ENCODE results near the gene KIAA1755.

The KIAA1755 gene

DNA sequence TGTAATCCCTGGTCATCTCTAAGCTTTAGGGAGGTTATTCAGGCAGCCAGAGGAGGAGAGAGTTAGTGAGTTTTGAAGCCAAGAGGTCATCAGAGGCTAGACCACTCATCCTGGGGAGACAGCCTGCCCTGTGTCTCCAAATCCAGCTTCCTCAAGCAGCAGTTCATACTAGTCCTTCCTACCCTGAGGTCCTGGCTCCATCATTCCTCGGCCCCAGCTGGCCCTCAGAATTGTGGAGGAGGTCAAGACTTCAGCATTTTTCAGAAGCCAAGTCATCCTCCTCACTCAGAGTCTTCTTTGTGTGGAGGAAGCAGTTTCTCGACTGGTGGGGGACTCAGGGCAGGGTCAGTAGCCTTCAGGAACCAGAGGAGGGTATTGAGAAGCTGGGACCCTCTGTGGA, 12.4 kb upstream of the KIAA1755 start:
- ChIA-PET CTCF (no interaction called here), POLR2A (no interaction called here)
- TF ChIP-seq, protein P1, sequence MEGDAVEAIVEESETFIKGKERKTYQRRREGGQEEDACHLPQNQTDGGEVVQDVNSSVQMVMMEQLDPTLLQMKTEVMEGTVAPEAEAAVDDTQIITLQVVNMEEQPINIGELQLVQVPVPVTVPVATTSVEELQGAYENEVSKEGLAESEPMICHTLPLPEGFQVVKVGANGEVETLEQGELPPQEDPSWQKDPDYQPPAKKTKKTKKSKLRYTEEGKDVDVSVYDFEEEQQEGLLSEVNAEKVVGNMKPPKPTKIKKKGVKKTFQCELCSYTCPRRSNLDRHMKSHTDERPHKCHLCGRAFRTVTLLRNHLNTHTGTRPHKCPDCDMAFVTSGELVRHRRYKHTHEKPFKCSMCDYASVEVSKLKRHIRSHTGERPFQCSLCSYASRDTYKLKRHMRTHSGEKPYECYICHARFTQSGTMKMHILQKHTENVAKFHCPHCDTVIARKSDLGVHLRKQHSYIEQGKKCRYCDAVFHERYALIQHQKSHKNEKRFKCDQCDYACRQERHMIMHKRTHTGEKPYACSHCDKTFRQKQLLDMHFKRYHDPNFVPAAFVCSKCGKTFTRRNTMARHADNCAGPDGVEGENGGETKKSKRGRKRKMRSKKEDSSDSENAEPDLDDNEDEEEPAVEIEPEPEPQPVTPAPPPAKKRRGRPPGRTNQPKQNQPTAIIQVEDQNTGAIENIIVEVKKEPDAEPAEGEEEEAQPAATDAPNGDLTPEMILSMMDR (IDR thresholded peaks at IDR 0.05; ENCODE audit: control extremely low read depth, extremely low read depth, low read depth, missing control alignments) = no peak
- no peak for DNase-seq (ENCODE audit: extremely low spot score)

DNA sequence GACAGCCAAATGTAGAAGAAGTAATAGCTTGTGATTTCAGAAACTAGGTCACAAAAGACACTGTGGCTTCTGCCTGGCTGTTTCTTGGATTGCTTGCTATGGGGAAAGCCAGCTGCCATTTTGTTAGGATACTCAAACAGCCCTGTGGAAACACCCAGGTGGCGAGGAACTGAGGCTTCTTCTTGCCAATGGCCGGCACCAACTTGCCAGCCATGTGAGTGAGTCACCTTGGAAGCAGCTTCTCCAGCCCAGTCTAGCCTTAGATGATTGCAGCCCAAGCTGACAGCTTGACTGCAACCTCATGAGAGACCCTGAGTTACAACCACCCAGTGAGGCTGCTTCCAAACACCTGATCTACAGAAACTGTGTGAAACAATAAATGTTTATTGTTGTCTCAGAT, 11.9 kb upstream of the KIAA1755 start:
- CTCF ChIA-PET = interaction anchor here (0.7 to 0.9 kb wide), 2 partner anchors 33 to 52 kb away, joined by 3 read pairs; no protein-coding TSS in a partner anchor
- TF ChIP-seq, protein P1 (IDR thresholded peaks at IDR 0.05; ENCODE audit: control extremely low read depth, extremely low read depth, low read depth, missing control alignments) = no peak
- POLR2A ChIA-PET = no interaction called here
- DNase-seq (ENCODE audit: extremely low spot score) = no peak

DNA sequence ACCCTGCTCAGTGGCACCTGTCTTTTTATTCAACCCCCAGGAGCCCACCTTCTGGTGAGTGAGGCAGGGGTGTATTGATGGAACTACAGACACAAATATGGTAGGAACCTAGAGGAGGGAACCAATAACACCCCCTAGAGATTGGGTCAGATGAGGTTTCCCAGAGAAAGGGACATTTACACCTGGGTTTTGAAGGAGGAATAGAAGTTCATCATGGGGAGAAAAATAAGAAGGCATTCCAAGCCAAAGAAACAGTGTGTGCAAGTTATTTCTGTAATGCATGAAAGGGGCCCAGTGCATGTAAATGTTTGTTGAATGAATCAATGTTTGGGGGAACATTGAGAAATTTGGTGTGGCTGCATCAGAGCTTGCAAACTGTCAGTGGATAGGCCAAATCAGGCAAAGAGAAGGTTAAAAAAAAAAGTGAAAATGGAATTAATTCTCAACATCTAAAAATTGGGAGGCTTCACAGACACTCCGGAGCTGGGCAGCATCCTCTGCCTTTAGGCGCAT, 11.1 kb upstream of the KIAA1755 start:
- DNase-seq (ENCODE audit: extremely low spot score) = no peak
- TF ChIP-seq, protein P1 (IDR thresholded peaks at IDR 0.05; ENCODE audit: control extremely low read depth, extremely low read depth, low read depth, missing control alignments) = no peak
- POLR2A ChIA-PET = no interaction called here
- CTCF ChIA-PET = interaction anchor here (0.9 kb wide), 1 partner anchor 34 kb away, joined by 3 read pairs; no protein-coding TSS in a partner anchor

DNA sequence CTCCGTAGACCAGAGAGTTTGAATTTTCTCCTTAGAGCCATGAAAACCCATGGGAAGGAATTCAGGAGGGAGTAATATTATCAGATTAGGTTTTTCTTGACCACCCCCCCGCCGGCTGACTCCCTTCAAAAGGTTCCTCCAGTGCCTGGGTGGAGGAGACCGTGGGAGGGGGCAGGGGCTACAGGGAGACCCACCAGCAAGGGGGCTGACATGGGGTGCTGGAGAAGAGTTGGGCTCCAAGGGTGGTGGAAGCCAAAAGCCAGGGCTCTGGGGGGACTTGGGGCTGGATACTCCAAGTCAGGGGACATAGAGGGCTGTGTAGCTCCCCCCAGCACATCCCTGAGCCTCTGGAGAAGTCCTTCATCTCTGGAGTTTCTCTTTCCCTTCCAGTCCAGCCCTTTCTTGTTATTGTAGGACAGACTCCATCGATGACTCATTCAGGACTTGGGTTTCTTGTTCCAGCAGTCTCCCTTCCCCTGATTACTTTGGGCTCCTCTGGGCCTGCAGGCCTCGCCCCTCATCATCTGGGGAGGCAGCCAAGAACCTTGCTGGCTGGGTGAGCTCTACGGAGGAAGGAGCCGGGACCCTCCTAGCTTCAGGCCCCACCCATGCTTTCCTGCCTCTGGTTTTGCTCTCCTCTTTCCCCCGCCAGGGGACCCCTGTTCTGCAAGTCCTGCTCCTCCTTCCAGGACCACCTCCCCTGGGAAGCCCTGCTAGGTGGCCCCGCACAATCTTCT, 10.5 kb upstream of the KIAA1755 start:
- ChIA-PET CTCF (no interaction called here), POLR2A (no interaction called here)
- TF ChIP-seq, protein P1 (IDR thresholded peaks at IDR 0.05; ENCODE audit: control extremely low read depth, extremely low read depth, low read depth, missing control alignments) = no peak
- DNase-seq (ENCODE audit: extremely low spot score) = no peak

DNA sequence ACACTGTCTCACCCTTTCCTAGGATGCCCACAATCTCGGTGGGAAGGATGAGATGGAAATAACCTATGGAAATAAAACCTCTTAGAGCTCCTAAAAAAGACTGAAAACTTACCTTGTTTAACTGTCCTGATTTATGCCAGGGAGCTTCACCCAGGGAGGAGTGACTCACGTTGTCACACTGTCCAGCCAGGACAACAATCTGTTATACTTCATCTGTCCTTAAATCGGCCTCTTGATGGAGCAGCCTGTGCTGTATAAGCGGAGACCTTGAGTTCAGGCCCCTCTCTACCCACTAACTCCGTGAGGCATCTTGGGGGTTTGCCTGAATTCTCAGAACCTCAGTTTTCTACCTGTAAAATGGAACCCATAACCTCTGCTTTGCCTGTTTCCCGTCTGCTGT, 9.2 kb upstream of the KIAA1755 start:
- ChIA-PET POLR2A (no interaction called here), CTCF (interaction anchor here (1.0 kb wide), 2 partner anchors 13 to 49 kb away, joined by 3 read pairs; no protein-coding TSS in a partner anchor)
- TF ChIP-seq, protein P1 (IDR thresholded peaks at IDR 0.05; ENCODE audit: control extremely low read depth, extremely low read depth, low read depth, missing control alignments) = no peak
- DNase-seq (ENCODE audit: extremely low spot score) = no peak

DNA sequence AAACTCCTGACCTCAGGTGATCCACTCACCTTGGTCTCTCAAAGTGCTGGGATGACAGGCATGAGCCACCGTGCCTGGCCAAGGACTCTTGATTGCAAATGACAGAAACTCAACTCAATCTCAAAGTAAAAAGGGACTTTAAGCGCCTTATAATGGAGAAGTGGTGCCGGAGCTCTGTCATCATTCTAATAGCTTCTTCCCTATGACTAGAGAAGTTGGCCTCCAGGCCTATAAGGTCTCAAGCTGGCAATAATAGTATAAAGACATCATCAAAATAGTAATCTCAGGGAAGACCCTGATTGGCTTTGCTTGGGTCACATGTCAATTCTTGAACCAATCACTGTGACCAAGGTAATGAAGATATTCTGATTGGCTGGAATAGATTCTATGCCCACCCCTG, 8.5 kb upstream of the KIAA1755 start:
- ChIA-PET CTCF (interaction anchor here (1.0 kb wide), 1 partner anchor 48 kb away, joined by 3 read pairs; no protein-coding TSS in a partner anchor), POLR2A (no interaction called here)
- no peak for DNase-seq (ENCODE audit: extremely low spot score)
- TF ChIP-seq, protein P1 (IDR thresholded peaks at IDR 0.05; ENCODE audit: control extremely low read depth, extremely low read depth, low read depth, missing control alignments) = no peak

Measured in GM10248 (cell line).